DMS79 treated with DMSO at 0.1 percent for 48 hours (cell line): Measurements from ENCODE around the gene SCAPER.

ENCODE experiments used
- DNase-seq: peaks from one replicate; lab custom pipeline; 2025; lab: John Stamatoyannopoulos, UW

The SCAPER gene, protein sequence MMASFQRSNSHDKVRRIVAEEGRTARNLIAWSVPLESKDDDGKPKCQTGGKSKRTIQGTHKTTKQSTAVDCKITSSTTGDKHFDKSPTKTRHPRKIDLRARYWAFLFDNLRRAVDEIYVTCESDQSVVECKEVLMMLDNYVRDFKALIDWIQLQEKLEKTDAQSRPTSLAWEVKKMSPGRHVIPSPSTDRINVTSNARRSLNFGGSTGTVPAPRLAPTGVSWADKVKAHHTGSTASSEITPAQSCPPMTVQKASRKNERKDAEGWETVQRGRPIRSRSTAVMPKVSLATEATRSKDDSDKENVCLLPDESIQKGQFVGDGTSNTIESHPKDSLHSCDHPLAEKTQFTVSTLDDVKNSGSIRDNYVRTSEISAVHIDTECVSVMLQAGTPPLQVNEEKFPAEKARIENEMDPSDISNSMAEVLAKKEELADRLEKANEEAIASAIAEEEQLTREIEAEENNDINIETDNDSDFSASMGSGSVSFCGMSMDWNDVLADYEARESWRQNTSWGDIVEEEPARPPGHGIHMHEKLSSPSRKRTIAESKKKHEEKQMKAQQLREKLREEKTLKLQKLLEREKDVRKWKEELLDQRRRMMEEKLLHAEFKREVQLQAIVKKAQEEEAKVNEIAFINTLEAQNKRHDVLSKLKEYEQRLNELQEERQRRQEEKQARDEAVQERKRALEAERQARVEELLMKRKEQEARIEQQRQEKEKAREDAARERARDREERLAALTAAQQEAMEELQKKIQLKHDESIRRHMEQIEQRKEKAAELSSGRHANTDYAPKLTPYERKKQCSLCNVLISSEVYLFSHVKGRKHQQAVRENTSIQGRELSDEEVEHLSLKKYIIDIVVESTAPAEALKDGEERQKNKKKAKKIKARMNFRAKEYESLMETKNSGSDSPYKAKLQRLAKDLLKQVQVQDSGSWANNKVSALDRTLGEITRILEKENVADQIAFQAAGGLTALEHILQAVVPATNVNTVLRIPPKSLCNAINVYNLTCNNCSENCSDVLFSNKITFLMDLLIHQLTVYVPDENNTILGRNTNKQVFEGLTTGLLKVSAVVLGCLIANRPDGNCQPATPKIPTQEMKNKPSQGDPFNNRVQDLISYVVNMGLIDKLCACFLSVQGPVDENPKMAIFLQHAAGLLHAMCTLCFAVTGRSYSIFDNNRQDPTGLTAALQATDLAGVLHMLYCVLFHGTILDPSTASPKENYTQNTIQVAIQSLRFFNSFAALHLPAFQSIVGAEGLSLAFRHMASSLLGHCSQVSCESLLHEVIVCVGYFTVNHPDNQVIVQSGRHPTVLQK (N-terminal part only)

DNA sequence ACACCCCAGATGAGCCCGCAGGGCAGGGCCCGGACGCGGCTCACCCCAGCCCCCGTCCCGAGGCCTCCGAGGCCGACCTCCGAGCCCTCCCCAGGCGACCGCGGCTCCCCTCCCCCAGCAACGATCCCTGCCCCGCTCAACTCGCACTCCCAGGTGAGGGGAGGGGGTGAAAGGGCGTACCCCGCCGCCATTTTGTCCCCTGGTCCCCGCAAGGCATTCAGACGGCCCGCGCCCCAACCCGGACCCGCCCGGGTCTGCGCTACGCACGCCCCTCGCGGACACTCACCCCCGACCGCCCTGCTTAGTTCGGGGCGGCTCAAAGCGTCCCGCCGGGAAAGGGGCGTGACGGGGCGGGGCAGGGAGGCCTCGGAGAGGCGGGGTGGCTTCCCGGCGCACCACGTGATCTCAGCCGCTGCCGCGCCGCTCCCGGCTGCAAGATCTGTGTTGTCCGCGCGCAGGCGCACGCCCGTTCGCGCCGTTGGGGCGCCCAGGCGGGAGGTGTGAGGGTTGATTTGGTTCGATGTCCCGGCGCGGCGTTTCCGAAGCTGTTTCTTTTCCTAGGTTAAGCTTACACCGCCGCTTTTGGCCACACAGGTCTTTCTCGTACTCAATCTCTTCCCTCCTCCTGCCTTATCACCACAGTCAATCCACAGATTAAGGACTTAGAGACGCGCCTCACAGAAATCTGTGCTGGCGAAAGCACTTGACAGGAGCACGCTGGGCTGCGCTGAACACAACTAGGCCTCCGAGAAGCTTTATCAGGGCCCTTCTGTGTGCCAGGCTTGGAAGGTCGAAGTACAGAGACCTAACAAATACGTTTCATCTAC lies at the start of gene SCAPER:
TSS of gene SCAPER (minus strand) at position 328 of the 827 bp plus-strand sequence. CDS start 21,523 bp downstream, outside the sequence.
- DNase-seq = peak; percentile 62

DNA sequence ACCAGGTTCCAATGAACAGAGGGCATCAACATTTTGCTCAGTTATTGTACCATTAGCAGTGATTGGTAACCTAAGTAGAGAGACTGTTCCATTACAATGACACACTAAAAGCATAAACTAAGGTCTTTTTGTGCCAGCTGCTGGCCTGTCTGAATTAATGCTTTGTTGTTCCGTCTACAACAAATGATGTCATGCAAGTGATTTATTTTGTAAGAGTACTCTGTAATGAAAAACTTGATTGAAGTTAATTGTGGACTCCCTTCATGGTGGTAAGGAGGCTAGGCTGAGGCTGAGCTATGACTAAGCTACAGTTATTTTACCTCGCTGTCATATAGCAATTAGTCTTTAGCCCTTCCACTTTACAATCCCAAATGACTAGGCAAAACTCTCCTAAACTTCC lies 49.6 kb upstream of the SCAPER start:
- DNase-seq = no peak

DNA sequence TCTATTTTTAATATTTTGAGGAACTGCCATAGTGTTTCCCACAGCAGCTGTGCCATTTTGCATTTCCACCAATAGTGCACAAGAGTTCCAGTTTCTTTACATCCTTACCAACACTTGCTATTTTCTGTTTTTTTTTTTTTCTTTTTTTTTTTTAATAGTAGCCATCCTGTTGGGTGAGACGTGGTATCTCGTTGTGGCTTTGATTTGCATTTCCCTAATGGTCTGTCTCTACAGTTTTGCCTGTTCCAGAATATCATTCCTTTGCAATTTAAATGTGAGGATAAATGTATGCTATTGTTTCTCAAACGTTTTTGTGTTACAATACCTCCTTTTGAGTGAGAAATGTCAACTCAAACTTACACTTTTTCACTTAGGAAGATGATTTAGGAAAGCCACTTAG lies 48.8 kb upstream of the SCAPER start:
- DNase-seq = no peak

DNA sequence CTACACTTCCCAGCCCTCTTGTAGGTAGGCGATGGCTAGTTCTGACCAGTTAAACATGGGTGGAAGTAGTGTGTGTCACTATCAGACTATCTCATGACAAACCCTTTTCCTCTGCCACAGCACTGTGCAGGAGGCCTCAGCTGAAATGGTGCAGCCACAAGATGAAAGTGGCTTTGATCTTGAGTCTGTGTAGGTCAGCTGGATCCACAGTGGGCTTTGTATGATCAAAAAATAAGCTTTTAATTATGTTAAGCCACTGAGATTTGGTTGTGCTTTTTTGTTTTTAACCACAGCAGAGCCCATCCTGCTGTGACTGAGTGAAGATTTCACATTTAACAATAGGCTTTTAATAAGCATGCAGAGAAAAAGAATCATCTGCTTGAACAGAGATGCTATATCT lies 46.1 kb upstream of the SCAPER start:
- no peak for DNase-seq

DNA sequence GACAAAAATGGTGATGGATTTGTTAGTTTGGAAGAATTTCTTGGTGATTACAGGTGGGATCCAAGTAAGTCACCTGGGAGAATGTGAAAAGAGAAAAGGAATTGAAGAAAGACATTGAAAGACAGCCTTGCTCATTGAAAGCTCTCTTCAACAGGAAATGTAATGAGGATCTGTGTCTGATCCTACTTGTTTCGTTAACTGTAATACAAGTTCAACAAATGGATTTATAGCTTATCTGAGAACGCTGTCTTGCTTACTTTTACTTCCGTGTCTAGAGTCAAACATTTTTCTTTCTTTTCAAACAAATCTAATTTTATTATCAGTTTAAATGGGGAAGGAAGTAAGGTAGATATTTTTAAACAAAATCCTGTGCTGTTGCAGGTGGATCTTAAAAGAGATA lies 42.3 kb upstream of the SCAPER start:
- no peak for DNase-seq

DNA sequence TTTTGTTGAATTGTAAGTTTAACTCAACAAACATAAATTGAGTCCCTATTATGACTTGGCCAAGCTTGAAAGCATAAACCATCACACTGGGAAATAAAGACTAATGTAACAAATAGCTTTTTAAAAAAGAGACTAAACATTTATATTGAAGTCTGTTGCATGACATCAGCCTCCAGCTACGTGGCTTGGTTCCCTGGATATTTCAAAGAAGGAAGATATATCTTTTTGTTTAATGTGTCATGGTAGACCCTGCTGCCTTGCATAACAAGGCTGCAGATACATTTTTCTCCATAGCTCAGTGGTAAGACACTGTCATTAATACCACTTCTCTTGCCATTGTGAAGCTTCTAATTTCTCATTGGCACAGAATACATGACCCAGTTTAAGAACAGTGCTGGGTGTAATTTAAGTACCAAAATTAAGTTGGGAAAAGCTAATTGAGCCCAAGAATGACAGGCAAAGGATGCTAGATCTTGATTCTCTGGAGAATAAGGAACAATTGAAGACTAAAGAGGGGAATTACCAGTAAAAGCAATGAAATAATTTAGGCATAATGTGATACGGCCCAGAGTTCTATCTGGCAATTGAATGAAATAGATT lies 40.5 kb upstream of the SCAPER start:
- DNase-seq = no peak

DNA sequence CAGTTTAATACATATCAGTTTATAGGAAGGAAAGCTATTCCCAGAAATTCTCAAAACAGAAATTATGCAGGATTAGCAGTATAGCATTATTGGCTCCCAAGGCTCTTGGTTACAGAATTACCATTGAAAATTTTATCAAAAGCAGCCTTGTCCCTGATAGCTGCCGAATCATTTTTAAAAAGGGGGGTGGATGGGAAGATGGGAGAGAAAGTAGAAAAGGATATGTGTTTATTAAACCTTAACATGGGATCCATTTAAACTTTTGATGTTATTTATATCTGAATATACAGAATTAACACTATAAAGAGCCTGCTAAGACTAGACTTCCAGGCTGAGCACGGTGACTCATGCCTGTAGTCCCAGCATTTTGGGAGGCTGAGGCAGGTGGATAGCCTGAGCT lies 37.2 kb upstream of the SCAPER start:
- DNase-seq = no peak

DNA sequence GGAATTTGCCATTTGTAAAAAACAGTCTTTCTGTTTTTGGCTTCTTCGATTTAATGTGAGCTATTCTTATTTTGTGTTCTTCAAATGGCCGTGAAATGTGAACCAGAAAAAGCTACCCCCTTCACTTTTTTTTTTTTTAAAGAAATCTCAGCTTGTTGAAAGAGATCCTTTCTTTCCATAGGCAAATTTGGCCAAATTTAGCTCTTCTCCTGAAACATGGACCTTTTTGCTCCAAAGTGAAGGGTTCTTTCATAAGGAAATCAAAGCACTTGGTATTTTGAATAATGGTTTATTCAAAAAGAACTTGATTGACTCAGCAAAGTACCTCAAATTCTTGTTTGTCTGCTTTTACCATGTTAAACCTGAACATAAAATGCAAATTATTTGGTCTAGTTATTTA lies 36.5 kb upstream of the SCAPER start:
- no peak for DNase-seq

DNA sequence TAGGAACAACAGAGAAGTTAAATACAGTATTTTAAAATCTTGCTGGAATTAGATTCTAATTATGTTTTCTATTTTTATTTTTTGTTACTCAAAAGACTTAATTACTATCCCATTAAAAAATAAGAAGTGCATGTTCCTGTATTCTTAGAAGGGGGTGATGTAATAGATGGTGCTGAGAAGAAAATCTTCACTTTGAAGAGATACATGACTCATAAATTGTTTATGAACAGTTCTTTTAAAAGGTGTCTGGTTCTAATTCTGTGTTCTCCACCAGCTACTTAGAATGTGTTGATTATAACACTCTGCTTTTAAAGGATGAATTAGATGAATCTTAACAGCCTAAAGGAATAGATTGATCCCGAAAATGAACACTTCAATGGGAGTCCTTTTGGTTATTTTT lies 34.6 kb upstream of the SCAPER start:
- DNase-seq = no peak

DNA sequence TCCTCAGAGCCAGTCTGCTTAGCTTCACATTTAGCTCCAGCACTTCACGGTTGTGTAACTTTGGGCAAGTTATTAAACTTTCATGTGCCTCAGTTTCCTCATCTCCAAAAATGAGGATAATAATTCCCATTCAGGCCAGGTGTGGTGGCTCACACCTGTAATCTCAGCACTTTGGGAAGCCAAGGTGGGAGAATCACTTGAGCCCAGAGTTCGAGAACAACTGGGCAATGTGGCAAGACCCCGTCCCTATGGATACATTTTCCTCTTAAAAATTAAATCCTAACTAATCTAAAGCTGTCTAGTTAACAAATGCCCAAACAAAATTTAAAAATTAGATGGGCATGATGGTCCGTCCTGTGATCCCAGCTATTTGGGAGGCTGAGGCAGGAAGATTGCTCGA lies 33.6 kb upstream of the SCAPER start:
- DNase-seq = no peak

DNA sequence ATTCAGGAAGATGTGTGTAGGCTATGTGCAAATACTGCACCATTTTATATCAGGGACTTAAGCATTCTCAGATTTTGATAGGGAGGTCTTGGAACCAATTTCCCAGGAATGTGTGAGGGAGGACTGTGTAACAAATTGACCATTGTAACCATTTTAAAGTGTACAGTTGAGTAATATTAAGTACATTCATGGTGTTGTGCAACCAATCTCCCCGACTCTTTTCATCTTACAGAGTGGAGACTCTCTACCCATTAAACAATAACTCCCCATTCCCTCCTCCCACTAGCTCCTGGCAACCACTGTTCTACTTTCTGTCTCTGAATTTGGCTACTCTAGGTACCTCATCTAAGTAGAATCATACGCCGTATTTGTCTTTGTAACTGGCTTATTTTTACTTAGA lies 31.5 kb upstream of the SCAPER start:
- no peak for DNase-seq

DNA sequence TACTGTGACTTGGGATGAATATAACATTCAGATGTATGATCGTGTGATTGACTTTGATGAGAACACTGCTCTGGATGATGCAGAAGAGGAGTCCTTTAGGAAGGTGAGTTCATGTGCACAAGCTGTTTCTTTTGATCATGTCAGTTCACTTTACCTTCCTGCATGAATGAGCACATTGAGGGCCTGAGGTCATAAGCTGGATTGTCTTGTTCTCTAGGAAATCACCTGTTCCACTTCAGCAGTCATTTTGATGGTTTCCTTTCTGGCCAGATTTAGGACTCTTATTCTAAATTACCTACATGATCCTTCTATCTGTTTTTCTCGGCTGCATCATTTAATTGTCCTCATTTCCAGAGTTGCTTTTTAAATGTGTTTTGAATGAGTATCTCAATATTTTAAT lies 30.5 kb upstream of the SCAPER start:
- DNase-seq = peak; percentile 34

DNA sequence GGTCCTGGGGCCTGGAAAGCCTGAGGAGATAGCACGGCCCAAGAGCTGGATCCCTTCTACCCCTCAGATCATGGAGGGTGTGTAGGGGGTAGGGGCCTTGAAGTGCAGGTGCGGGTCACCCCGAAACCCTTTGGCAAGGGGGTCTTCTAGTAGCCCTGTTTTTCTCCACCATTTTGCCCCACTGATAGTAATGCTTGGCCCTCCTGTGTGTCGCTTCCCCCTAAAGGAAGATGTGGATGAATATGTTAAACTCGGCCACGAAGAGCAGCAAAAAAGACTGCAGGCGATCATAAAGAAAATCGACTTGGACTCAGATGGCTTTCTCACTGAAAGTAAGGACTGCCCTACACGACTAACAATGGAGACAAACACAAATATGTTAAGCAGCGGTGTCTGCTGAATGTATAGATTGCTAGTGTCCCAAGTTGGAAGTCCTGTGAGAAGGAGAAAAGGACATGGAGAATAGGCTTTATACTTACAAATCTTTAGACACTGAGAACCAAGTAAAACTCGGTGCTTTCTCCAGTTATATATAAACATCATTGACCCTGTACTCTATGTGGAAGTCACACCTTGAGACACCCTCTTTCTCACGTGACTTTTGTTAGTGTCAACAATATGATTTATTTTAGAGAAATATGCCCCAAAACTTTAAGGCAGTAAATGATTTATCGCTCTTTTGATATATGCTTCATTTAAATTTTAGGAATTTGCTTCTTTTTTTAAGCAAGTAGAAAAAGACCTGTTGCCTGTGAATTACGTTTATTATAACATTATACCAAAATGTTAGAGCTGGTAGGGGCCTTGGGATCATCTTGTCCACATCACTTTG lies 27.2 kb upstream of the SCAPER start:
- no peak for DNase-seq

DNA sequence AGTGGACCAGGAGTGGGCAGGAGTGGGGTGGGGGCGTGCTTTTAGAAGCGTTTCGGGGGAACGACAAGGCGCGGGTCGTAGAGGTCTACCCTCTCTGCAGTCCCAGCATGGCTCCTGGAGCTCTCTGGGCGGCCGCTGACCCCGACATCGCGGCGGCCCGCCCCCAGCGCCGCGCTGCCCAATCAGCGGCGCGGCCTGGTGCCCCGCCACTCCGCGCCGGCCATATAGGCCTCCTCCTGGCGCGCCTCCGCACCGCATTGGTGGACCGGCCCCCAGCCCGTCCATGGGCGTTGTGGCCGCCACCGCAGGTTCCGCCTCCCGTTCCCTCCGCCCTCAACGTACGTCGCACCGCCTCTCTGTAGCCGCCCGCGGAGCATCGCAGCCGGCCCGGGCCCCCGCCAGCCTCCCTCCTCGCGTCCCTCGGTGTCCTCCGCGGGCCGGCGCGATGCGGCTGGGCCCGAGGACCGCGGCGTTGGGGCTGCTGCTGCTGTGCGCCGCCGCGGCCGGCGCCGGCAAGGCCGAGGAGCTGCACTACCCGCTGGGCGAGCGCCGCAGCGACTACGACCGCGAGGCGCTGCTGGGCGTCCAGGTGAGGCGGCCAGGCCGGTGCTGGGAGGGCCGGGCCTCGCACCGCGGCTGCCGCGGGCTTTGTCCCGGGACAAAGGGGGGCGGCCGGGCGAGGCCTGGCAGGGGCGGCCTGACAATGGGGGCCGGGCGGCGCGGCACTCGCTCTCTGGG lies 26.4 kb upstream of the SCAPER start, which contains the start of gene RCN2:
TSS of gene RCN2 (plus strand) at position 353 of the 738 bp plus-strand sequence. CDS start at position 446, 93 bp downstream.
- peak; percentile 51 for DNase-seq

DNA sequence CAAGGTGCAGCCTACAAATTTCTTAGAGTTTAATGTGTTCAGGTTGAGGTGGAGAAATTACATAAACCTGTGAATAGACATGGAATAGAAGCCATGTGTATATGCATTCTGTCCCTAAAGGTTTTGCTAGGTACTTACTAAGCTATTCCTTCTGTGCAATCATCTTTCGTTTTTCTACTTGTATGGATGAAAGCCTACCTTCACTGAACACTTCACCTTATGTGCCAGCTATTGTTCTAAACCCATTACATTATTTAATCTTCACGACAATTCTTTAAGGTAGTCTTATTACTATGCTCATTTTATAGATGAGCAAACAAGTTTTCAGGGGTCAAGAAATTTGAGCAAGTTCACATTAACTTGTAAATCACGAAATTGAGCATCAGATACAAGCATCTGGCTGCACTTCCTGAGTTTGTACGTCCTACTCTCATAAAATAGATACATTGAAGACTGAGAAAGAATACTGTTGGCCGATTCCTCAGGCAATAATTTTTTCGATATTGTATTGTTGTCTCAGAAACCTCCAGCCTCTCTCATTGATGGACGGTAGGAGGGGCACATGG lies 25.8 kb upstream of the SCAPER start:
- DNase-seq = peak; percentile 25

DNA sequence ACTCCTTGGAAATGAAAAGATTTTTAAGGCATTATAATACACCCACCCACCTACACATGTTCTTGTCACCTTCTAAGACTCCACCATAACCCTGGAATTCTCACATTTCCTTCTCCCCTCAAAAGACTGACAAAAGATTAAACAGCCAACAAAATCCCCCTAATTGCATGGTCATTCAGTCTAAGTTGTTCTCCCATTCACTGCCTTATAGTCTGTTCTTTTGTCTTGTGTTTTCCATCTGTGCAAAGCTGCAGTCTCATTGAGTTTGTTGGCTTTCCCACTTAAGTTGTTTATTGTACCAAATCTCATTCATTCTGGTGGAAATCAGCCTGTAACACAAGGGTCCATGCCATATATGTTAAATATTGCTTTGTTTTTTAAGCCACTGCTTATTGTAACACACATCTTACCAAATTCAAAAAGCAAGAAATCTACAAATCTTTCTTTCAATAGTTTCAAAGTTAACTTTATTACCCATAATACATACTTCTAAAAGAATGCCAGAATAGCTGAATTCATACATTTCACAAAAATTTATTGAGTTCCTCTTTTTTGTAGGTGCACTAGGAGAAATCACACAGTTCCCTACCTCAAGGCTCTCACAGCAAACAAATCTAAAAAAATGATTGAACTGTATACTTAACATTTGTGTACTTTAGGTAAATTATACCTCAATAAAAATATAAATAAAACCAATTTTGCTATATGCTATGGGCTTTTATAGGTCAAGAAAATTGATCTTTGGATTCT lies 24.0 kb upstream of the SCAPER start:
- no peak for DNase-seq

DNA sequence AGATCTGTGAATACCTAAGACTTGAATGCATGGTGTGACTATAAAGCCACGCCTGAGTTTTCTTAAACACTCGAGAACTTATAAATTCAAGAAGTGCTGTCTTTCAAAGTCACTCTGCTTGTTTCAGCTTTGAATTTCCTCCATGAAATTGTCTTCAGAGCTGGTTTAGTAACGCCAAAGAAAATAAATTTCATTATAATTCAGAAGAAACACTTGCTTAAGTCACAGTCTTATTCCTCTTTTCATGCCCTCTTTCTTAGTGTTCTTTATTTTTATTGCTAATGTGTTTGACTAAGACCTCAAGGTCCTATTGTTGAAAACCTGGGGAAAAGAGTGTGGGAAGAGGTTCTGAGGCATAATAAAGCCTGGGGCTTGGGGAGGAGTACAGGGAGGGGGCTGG lies 23.1 kb upstream of the SCAPER start:
- no peak for DNase-seq

DNA sequence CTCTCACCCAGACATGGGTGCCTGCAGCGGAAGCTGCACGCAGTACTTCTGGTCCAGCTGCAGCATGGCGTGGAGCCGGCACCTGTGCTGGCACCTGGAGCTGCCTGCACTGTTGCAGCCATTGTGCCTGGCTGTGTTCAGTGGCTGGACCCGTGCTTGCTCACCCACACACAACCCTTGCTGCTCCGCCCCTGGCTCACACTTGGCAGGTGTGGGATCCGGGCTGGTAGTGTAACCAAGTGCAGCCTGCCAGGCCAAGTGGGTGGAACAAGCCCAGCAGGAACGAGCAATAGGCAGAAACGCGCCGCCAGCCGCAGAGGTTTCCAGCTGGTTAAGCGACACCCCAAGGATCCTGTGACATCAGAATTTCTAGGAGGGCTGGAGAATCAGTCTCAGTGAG lies 11.2 kb upstream of the SCAPER start:
- DNase-seq = no peak
